HepG2 (cell line): ENCODE data around the gene LOC128125822.

Source experiments
- CEBPZ ChIP-seq: IDR thresholded peaks from 2 replicates; pipeline ENCODE4 v1.6.1; 2012; ENCODE audit warnings: low read length, improper control_type of control experiment
- HCFC1 ChIP-seq: fragments of 150-350 bp; IDR thresholded peaks from 2 replicates; pipeline ENCODE4 v1.6.1; 2014; ENCODE audit warnings: low read depth, low read length
- HOXA9 ChIP-seq: sonication (generic); formaldehyde crosslinking; IDR thresholded peaks from 2 replicates; pipeline ENCODE4 v1.8.1; 2022; ENCODE audit warnings: missing genetic modification reagents, mild to moderate bottlenecking, moderate library complexity, borderline replicate concordance
- MLXIP ChIP-seq: sonication (generic); formaldehyde crosslinking; IDR thresholded peaks from 2 replicates; pipeline ENCODE4 v1.9.0; 2021; ENCODE audit warnings: missing genetic modification reagents, borderline replicate concordance
- MXD4 ChIP-seq: IDR thresholded peaks from 2 replicates; pipeline ENCODE4 v1.6.1; 2016; ENCODE audit warnings: mild to moderate bottlenecking, missing biosample characterization, missing genetic modification reagents
- TAF1 ChIP-seq: sonication (generic); formaldehyde crosslinking; IDR thresholded peaks from 2 replicates; pipeline ENCODE4 v1.4.0; 2020; ENCODE audit warnings: missing genetic modification reagents
- TBX2 ChIP-seq: sonication (generic); formaldehyde crosslinking; IDR thresholded peaks from 2 replicates; pipeline ENCODE4 v1.5.0; 2020; ENCODE audit warnings: missing genetic modification reagents, mild to moderate bottlenecking, borderline replicate concordance
- TCF7L2 ChIP-seq: IDR thresholded peaks from 2 replicates; pipeline ENCODE4 v1.6.1; 2011; ENCODE audit warnings: mild to moderate bottlenecking, low read depth, low read length, moderate library complexity
- U2AF2 ChIP-seq: fragments of 200-400 bp; formaldehyde crosslinking; IDR thresholded peaks from 2 replicates; pipeline ENCODE4 v1.6.1; 2017; ENCODE audit warnings: low read depth, mild to moderate bottlenecking, low read length
- ZMAT3 ChIP-seq: sonication (generic); formaldehyde crosslinking; conservative IDR thresholded peaks from 2 replicates; pipeline ENCODE4 v1.7.0; 2021; ENCODE audit warnings: missing genetic modification reagents
- ZMYM2 ChIP-seq: sonication (generic); formaldehyde crosslinking; IDR thresholded peaks from 2 replicates; pipeline ENCODE4 v1.8.0; 2022; ENCODE audit warnings: mild to moderate bottlenecking, missing genetic modification reagents
- ZNF224 ChIP-seq: sonication (generic); formaldehyde crosslinking; IDR thresholded peaks from 2 replicates; pipeline ENCODE4 v1.5.0; 2020; ENCODE audit warnings: mild to moderate bottlenecking, missing genetic modification reagents
- ZNF260 ChIP-seq: sonication (generic); formaldehyde crosslinking; IDR thresholded peaks from 2 replicates; pipeline ENCODE4 v1.4.0; 2020; ENCODE audit warnings: missing genetic modification reagents, low read depth, mild to moderate bottlenecking, borderline replicate concordance
- ZNF350 ChIP-seq: sonication (generic); formaldehyde crosslinking; IDR thresholded peaks from 2 replicates; pipeline ENCODE4 v1.4.0; 2020; ENCODE audit warnings: mild to moderate bottlenecking, low read depth, missing genetic modification reagents, borderline replicate concordance
- ZNF616 ChIP-seq: sonication (generic); formaldehyde crosslinking; IDR thresholded peaks from 2 replicates; pipeline ENCODE4 v1.5.0; 2020; ENCODE audit warnings: low read depth, mild to moderate bottlenecking, missing genetic modification reagents
- ZNF747 ChIP-seq: sonication (generic); formaldehyde crosslinking; IDR thresholded peaks from 2 replicates; pipeline ENCODE4 v1.8.1; 2023; ENCODE audit warnings: missing genetic modification reagents, mild to moderate bottlenecking, borderline replicate concordance
- ZNF883 ChIP-seq: sonication (generic); formaldehyde crosslinking; IDR thresholded peaks from 2 replicates; pipeline ENCODE4 v1.5.1; 2020; ENCODE audit warnings: mild to moderate bottlenecking, missing genetic modification reagents; ENCODE audit errors: not compliant biosample characterization
- TF ChIP-seq, protein P1 (sequence below): sonication (generic); formaldehyde crosslinking; IDR thresholded peaks from 2 replicates; pipeline ENCODE4 v1.4.0; 2020; ENCODE audit warnings: missing genetic modification reagents, borderline replicate concordance
- TF ChIP-seq, protein P2 (sequence below): sonication (generic); formaldehyde crosslinking; IDR thresholded peaks from 2 replicates; pipeline ENCODE4 v1.8.0; 2023; ENCODE audit warnings: mild to moderate bottlenecking, missing genetic modification reagents

Gene LOC128125822

DNA sequence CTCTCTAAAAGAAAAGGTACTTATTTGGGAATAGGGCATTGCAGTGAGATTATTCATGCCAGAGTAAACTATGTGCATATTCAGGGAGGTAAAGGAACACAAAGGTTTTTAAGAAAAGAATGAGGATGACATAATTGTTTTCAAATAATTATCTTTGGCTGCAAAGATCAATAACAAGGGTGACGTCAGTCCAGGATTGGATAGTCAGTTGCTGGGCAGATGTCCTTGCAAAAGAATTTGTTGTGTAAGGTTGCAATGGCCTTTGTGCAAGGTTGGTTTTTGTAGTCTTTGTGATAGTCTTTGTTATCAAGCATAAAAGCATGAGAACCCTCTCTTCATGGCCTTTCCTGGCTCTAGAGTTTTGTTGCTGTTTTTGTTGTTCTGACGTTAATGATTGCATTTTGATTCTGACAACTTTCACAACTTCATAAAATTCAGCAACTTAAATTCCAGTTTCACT is 17.7 kb downstream of the LOC128125822 start (continued):
- TF ChIP-seq, protein P1, sequence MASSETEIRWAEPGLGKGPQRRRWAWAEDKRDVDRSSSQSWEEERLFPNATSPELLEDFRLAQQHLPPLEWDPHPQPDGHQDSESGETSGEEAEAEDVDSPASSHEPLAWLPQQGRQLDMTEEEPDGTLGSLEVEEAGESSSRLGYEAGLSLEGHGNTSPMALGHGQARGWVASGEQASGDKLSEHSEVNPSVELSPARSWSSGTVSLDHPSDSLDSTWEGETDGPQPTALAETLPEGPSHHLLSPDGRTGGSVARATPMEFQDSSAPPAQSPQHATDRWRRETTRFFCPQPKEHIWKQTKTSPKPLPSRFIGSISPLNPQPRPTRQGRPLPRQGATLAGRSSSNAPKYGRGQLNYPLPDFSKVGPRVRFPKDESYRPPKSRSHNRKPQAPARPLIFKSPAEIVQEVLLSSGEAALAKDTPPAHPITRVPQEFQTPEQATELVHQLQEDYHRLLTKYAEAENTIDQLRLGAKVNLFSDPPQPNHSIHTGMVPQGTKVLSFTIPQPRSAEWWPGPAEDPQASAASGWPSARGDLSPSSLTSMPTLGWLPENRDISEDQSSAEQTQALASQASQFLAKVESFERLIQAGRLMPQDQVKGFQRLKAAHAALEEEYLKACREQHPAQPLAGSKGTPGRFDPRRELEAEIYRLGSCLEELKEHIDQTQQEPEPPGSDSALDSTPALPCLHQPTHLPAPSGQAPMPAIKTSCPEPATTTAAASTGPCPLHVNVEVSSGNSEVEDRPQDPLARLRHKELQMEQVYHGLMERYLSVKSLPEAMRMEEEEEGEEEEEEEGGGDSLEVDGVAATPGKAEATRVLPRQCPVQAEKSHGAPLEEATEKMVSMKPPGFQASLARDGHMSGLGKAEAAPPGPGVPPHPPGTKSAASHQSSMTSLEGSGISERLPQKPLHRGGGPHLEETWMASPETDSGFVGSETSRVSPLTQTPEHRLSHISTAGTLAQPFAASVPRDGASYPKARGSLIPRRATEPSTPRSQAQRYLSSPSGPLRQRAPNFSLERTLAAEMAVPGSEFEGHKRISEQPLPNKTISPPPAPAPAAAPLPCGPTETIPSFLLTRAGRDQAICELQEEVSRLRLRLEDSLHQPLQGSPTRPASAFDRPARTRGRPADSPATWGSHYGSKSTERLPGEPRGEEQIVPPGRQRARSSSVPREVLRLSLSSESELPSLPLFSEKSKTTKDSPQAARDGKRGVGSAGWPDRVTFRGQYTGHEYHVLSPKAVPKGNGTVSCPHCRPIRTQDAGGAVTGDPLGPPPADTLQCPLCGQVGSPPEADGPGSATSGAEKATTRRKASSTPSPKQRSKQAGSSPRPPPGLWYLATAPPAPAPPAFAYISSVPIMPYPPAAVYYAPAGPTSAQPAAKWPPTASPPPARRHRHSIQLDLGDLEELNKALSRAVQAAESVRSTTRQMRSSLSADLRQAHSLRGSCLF (CRISPR knock-in tag) = no peak
- TF ChIP-seq ZNF260 (CRISPR knock-in tag) = no peak
- no peak for TF ChIP-seq ZMYM2 (CRISPR knock-in tag)
- no peak for TF ChIP-seq ZNF224 (CRISPR knock-in tag)
- TF ChIP-seq TCF7L2 = no peak
- TF ChIP-seq U2AF2 = no peak
- peak; percentile 71 for TF ChIP-seq TBX2
- no peak for TF ChIP-seq MLXIP (CRISPR knock-in tag)
- TF ChIP-seq ZNF616 = no peak
- TF ChIP-seq, protein P2, sequence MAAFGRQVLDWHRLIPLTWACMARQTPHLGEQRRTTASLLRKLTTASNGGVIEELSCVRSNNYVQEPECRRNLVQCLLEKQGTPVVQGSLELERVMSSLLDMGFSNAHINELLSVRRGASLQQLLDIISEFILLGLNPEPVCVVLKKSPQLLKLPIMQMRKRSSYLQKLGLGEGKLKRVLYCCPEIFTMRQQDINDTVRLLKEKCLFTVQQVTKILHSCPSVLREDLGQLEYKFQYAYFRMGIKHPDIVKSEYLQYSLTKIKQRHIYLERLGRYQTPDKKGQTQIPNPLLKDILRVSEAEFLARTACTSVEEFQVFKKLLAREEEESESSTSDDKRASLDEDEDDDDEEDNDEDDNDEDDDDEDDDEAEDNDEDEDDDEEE (CRISPR knock-in tag) = no peak
- TF ChIP-seq HOXA9 (CRISPR knock-in tag) = no peak
- no peak for TF ChIP-seq ZMAT3 (CRISPR knock-in tag)
- no peak for TF ChIP-seq TAF1 (CRISPR knock-in tag)
- TF ChIP-seq CEBPZ = no peak
- no peak for TF ChIP-seq ZNF350 (CRISPR knock-in tag)
- TF ChIP-seq MXD4 (CRISPR knock-in tag) = no peak
- no peak for TF ChIP-seq HCFC1
- 0 out of 2 replicates have a peak, but pooled peaks have one; percentile 27 for TF ChIP-seq ZNF747 (CRISPR knock-in tag)
- no peak for TF ChIP-seq ZNF883 (CRISPR knock-in tag)
